Testis (tissue), 3 donors: ENCODE data around the gene HPCAL4. TPM values are rescaled to one million over a fixed set of nuclear protein-coding genes. Genes with fewer than 3 reads are reported as not detected.
A peak's percentile ranks its signal among the peaks of the same experiment; 100 is the strongest.

Source experiments
- DNase-seq: peaks from one replicate; pipeline ENCODE4 v3.0.0-alpha.2; 2019
- H3K27ac ChIP-seq, 2 donors: fragments of 200-600 bp; sonication (generic); one replicate each; pipeline ENCODE4 v1.5.1; 2019
- H3K27me3 ChIP-seq: fragments of 200-600 bp; sonication (generic); one replicate; pipeline ENCODE4 v1.5.1; 2019
- H3K36me3 ChIP-seq: fragments of 200-600 bp; sonication (generic); one replicate; pipeline ENCODE4 v1.5.1; 2017; ENCODE audit warnings: low read depth; ENCODE audit errors: missing control alignments
- H3K4me1 ChIP-seq: fragments of 200-600 bp; sonication (generic); one replicate; pipeline ENCODE4 v1.5.1; 2019
- H3K4me3 ChIP-seq, 2 donors: fragments of 200-600 bp; sonication (generic); one replicate each; pipeline ENCODE4 v1.5.1; 2017 to 2019
- H3K9me3 ChIP-seq: fragments of 200-600 bp; sonication (generic); one replicate; pipeline ENCODE4 v1.5.1; 2017
- CTCF ChIP-seq, 3 experiments: fragments of 450-650 bp in 2 of 3; fragments of 200-600 bp in 1 of 3; sonication (generic) in 1 of 3; IDR thresholded peaks; one replicate each; pipeline ENCODE4 v1.5.1; 2016 to 2019; ENCODE audit warnings: antibody characterized with exemption in 3 of 3, mild to moderate bottlenecking in 2 of 3, moderate library complexity in 1 of 3
- POLR2A ChIP-seq: fragments of 450-650 bp; IDR thresholded peaks from one replicate; pipeline ENCODE4 v1.6.1; 2017; ENCODE audit warnings: antibody characterized with exemption, mild to moderate bottlenecking, moderate library complexity
- WGBS, 2 donors: methylation state at CpG; one replicate each; pipeline ENCODE4 v1.1.5; 2018; 5-methylcytosine and 5-hydroxymethylcytosine counted together
- intact Hi-C: fragments of 100-400 bp; cut with DNase I; formaldehyde crosslinking; loops from one replicate; pipeline ENCODE4 v1.15.1; 2023; ENCODE audit warnings: low total_unique reads
- polyA plus RNA-seq: library from polyadenylated mRNA; stranded (reverse); fragments of 350-450 nt; fragmentation: Illumina TruSeq; extraction: RNeasy Lipid Tissue Mini Kit (QIAGEN cat#74804); gene quantifications from one replicate; pipeline ENCODE4 v1.2.3, GENCODE V29; 2014; ENCODE audit warnings: low read depth, low replicate concordance; ENCODE audit not compliant: insufficient read depth
- total RNA-seq, 2 donors: library from RNA; depleted of rRNA; stranded (reverse); fragments of >200 nt; gene quantifications; one replicate each; pipeline ENCODE4 v1.2.3, GENCODE V29; 2016

HPCAL4 gene
- total and polyA plus RNA-seq, 3 donors from 2014 or later = 6.9 to 24.5 (median 17.3) TPM

DNA sequence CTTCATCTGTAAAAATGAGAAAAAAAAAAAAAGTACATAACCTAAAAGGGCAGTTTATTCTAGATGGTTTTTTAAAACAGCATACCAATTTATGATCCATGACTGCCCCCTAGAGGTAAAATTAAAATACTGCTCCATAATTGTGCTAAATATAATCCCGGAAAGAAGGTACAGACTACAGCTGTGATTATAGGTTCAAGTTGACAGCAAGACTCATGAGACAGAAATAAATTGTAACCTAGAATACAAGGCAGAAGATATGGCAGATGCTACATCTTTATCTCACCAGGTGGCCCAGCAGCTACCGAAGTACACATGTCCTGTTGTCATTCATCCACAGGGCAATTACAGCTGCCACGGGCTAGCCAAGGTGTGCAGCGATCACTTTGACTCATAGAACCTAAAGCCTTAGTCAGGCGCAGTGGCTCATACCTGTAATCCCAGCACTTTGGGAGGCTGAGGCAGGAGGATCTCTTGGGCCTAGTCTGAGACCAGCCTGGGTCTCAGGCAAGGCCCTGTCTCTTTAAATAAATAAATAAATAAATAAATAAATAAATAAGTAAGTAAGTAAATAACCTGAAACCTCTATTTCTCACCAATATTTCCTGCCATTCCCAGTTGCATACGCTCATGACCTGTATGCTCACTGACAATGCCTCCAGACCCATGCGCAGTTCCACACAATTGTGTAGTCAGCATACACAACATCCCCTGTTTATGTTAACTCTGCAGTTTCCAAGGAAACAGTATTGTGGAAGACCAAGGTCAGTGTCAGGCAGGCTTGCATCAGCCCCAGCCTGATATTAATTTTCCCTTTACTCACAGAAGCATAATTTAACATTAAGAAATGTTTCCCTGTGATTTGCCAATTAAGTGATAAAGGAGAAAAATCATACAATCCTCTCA lies 29.1 kb upstream of the HPCAL4 start:
- no peak for DNase-seq
- TF ChIP-seq POLR2A = no peak
- TF ChIP-seq CTCF (IDR thresholded peaks at IDR 0.05) = peak; percentile 59 to 83 (median 74)
- Histone ChIP-seq H3K4me3 (no peak overlapping the region), H3K4me1 (no peaks in the 10 kb centered on the region), H3K27me3 (no peaks in the 10 kb centered on the region), H3K27ac (no peak overlapping the region), H3K36me3 (no peaks in the 10 kb centered on the region), H3K9me3 (no peaks in the 10 kb centered on the region)
- WGBS, 2 donors = 54 to 58% methylated on average over 7 of the region's 7 CpGs
- intact Hi-C loops = no loop called here

- Histone ChIP-seq H3K27me3 (no peaks in the 10 kb centered on the region), H3K36me3 (no peaks in the 10 kb centered on the region), H3K4me1 (no peaks in the 10 kb centered on the region), H3K4me3 (no peak overlapping the region), H3K27ac (no peak overlapping the region), H3K9me3 (no peaks in the 10 kb centered on the region)
- WGBS, 2 donors = 72 to 76% methylated on average over 6 of the region's 6 CpGs
- no peak for DNase-seq
- intact Hi-C loops = loop anchor here (10.0 kb wide), 1 partner anchor 113 kb away; no protein-coding TSS in a partner anchor
- TF ChIP-seq CTCF (IDR thresholded peaks at IDR 0.05) (no peak), POLR2A (no peak)
Measured at GRCh38 chr1:39717809-39718208, 26.6 kb upstream of the HPCAL4 start.

DNA sequence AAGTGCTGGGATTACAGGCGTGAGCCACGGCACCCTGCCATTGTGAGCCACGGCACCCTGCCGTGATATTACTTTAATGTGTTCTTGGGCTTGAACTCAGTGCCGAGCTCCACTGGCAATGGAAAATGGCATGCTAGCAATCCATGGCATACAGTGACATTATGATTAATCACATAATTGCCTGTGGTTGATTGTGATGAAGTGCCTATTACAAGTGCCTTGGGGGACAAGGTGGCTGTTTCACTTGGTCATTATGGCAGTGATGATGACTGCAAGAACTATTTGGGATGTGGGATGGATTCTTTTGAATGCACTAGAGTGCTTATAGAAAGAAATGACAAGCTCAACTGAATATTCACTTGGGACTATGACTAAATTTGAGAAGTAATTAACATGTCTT lies 22.3 kb upstream of the HPCAL4 start:
- no peaks in the 10 kb centered on the region for H3K27me3 ChIP-seq
- H3K27ac ChIP-seq = no peak overlapping the region
- intact Hi-C loops = loop anchor here (10.0 kb wide), 1 partner anchor 109 kb away; no protein-coding TSS in a partner anchor
- TF ChIP-seq POLR2A (no peak), CTCF (IDR thresholded peaks at IDR 0.05) (no peak)
- no peaks in the 10 kb centered on the region for H3K36me3 ChIP-seq
- H3K4me3 ChIP-seq = no peak overlapping the region
- no peaks in the 10 kb centered on the region for H3K4me1 ChIP-seq
- H3K9me3 ChIP-seq = no peaks in the 10 kb centered on the region
- DNase-seq = no peak
- WGBS, 2 donors = 96 to 97% methylated on average over 5 of the region's 5 CpGs

GRCh38 chr1:39711966-39712340 lies 20.7 kb upstream of the HPCAL4 start:
- H3K4me1 ChIP-seq = no peaks in the 10 kb centered on the region
- 89 to 94% methylated on average over 6 of the region's 6 CpGs for WGBS, 2 donors
- H3K4me3 ChIP-seq = no peak overlapping the region
- H3K36me3 ChIP-seq = no peaks in the 10 kb centered on the region
- H3K9me3 ChIP-seq = no peaks in the 10 kb centered on the region
- H3K27me3 ChIP-seq = no peaks in the 10 kb centered on the region
- intact Hi-C loops = loop anchor here (10.0 kb wide), 1 partner anchor 107 kb away; no protein-coding TSS in a partner anchor
- no peak overlapping the region for H3K27ac ChIP-seq
- TF ChIP-seq POLR2A = no peak
- TF ChIP-seq CTCF (IDR thresholded peaks at IDR 0.05) = no peak
- no peak for DNase-seq
